ENCODE data around the gene CAMTA1.

GRCh38 chr1:7684861-7685635 is 899.8 kb downstream of the CAMTA1 start:
- TF ChIP-seq CTCF (IDR thresholded peaks at IDR 0.05) (no peak), POLR2A (IDR thresholded peaks at IDR 0.05) (no peak), POLR2AphosphoS5 (IDR thresholded peaks at IDR 0.05) (no peak)

Data from prostate gland (tissue), 2 donors.